K562 treated with DMSO at 1 percent for 4 hours (cell line): ENCODE results near the gene TENT5C. TPM values are rescaled to one million over a fixed set of nuclear protein-coding genes. Genes with fewer than 3 reads are reported as not detected.

Experiments used
- total RNA-seq: library from RNA; unstranded; fragments of 300-600 nt; gene quantifications from 2 replicates; pipeline ENCODE4 v1.2.3, GENCODE V29; 2022; ENCODE audit not compliant: insufficient read depth

The TENT5C gene
- 4.0 and 6.6 TPM in 2 replicates for total RNA-seq

GRCh38 chr1:117605774-117606648 lies at the start of gene TENT5C:
TSS of gene TENT5C (plus strand) at chr1:117606048. CDS start at chr1:117622869, 16,821 bp downstream.

Other genes starting within 250 kb of the TENT5C start
- gene MAN1A2, start 238.6 kb upstream of the TENT5C start, total RNA-seq = 11.2 and 17.1 TPM in 2 replicates